Anterior cingulate cortex (tissue), 58 donors: ENCODE measurements around the gene SCAPER.

Source experiments
- DNase-seq, 58 donors: peaks; one replicate each; lab custom pipeline; 2025; lab: John Stamatoyannopoulos, UW

SCAPER gene, protein sequence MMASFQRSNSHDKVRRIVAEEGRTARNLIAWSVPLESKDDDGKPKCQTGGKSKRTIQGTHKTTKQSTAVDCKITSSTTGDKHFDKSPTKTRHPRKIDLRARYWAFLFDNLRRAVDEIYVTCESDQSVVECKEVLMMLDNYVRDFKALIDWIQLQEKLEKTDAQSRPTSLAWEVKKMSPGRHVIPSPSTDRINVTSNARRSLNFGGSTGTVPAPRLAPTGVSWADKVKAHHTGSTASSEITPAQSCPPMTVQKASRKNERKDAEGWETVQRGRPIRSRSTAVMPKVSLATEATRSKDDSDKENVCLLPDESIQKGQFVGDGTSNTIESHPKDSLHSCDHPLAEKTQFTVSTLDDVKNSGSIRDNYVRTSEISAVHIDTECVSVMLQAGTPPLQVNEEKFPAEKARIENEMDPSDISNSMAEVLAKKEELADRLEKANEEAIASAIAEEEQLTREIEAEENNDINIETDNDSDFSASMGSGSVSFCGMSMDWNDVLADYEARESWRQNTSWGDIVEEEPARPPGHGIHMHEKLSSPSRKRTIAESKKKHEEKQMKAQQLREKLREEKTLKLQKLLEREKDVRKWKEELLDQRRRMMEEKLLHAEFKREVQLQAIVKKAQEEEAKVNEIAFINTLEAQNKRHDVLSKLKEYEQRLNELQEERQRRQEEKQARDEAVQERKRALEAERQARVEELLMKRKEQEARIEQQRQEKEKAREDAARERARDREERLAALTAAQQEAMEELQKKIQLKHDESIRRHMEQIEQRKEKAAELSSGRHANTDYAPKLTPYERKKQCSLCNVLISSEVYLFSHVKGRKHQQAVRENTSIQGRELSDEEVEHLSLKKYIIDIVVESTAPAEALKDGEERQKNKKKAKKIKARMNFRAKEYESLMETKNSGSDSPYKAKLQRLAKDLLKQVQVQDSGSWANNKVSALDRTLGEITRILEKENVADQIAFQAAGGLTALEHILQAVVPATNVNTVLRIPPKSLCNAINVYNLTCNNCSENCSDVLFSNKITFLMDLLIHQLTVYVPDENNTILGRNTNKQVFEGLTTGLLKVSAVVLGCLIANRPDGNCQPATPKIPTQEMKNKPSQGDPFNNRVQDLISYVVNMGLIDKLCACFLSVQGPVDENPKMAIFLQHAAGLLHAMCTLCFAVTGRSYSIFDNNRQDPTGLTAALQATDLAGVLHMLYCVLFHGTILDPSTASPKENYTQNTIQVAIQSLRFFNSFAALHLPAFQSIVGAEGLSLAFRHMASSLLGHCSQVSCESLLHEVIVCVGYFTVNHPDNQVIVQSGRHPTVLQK (N-terminal part only)

DNA sequence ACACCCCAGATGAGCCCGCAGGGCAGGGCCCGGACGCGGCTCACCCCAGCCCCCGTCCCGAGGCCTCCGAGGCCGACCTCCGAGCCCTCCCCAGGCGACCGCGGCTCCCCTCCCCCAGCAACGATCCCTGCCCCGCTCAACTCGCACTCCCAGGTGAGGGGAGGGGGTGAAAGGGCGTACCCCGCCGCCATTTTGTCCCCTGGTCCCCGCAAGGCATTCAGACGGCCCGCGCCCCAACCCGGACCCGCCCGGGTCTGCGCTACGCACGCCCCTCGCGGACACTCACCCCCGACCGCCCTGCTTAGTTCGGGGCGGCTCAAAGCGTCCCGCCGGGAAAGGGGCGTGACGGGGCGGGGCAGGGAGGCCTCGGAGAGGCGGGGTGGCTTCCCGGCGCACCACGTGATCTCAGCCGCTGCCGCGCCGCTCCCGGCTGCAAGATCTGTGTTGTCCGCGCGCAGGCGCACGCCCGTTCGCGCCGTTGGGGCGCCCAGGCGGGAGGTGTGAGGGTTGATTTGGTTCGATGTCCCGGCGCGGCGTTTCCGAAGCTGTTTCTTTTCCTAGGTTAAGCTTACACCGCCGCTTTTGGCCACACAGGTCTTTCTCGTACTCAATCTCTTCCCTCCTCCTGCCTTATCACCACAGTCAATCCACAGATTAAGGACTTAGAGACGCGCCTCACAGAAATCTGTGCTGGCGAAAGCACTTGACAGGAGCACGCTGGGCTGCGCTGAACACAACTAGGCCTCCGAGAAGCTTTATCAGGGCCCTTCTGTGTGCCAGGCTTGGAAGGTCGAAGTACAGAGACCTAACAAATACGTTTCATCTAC is at the start of gene SCAPER:
SCAPER (minus strand) TSS at position 328 of the 827 bp plus-strand sequence. CDS start 21,523 bp downstream, outside the sequence.
- DNase-seq: peak; percentile 49 to 95 (median 88)

DNA sequence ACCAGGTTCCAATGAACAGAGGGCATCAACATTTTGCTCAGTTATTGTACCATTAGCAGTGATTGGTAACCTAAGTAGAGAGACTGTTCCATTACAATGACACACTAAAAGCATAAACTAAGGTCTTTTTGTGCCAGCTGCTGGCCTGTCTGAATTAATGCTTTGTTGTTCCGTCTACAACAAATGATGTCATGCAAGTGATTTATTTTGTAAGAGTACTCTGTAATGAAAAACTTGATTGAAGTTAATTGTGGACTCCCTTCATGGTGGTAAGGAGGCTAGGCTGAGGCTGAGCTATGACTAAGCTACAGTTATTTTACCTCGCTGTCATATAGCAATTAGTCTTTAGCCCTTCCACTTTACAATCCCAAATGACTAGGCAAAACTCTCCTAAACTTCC is 49.6 kb upstream of the SCAPER start:
- DNase-seq: peak in 6 of 58 donors; percentile 11 to 63 (median 22)

DNA sequence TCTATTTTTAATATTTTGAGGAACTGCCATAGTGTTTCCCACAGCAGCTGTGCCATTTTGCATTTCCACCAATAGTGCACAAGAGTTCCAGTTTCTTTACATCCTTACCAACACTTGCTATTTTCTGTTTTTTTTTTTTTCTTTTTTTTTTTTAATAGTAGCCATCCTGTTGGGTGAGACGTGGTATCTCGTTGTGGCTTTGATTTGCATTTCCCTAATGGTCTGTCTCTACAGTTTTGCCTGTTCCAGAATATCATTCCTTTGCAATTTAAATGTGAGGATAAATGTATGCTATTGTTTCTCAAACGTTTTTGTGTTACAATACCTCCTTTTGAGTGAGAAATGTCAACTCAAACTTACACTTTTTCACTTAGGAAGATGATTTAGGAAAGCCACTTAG is 48.8 kb upstream of the SCAPER start:
- DNase-seq: no peak

DNA sequence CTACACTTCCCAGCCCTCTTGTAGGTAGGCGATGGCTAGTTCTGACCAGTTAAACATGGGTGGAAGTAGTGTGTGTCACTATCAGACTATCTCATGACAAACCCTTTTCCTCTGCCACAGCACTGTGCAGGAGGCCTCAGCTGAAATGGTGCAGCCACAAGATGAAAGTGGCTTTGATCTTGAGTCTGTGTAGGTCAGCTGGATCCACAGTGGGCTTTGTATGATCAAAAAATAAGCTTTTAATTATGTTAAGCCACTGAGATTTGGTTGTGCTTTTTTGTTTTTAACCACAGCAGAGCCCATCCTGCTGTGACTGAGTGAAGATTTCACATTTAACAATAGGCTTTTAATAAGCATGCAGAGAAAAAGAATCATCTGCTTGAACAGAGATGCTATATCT is 46.1 kb upstream of the SCAPER start:
- DNase-seq: peak in 2 of 58 donors; percentile 10 to 11

DNA sequence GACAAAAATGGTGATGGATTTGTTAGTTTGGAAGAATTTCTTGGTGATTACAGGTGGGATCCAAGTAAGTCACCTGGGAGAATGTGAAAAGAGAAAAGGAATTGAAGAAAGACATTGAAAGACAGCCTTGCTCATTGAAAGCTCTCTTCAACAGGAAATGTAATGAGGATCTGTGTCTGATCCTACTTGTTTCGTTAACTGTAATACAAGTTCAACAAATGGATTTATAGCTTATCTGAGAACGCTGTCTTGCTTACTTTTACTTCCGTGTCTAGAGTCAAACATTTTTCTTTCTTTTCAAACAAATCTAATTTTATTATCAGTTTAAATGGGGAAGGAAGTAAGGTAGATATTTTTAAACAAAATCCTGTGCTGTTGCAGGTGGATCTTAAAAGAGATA is 42.3 kb upstream of the SCAPER start:
- DNase-seq: no peak

DNA sequence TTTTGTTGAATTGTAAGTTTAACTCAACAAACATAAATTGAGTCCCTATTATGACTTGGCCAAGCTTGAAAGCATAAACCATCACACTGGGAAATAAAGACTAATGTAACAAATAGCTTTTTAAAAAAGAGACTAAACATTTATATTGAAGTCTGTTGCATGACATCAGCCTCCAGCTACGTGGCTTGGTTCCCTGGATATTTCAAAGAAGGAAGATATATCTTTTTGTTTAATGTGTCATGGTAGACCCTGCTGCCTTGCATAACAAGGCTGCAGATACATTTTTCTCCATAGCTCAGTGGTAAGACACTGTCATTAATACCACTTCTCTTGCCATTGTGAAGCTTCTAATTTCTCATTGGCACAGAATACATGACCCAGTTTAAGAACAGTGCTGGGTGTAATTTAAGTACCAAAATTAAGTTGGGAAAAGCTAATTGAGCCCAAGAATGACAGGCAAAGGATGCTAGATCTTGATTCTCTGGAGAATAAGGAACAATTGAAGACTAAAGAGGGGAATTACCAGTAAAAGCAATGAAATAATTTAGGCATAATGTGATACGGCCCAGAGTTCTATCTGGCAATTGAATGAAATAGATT is 40.5 kb upstream of the SCAPER start:
- DNase-seq: no peak

DNA sequence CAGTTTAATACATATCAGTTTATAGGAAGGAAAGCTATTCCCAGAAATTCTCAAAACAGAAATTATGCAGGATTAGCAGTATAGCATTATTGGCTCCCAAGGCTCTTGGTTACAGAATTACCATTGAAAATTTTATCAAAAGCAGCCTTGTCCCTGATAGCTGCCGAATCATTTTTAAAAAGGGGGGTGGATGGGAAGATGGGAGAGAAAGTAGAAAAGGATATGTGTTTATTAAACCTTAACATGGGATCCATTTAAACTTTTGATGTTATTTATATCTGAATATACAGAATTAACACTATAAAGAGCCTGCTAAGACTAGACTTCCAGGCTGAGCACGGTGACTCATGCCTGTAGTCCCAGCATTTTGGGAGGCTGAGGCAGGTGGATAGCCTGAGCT is 37.2 kb upstream of the SCAPER start:
- DNase-seq: no peak

DNA sequence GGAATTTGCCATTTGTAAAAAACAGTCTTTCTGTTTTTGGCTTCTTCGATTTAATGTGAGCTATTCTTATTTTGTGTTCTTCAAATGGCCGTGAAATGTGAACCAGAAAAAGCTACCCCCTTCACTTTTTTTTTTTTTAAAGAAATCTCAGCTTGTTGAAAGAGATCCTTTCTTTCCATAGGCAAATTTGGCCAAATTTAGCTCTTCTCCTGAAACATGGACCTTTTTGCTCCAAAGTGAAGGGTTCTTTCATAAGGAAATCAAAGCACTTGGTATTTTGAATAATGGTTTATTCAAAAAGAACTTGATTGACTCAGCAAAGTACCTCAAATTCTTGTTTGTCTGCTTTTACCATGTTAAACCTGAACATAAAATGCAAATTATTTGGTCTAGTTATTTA is 36.5 kb upstream of the SCAPER start:
- peak in 1 of 58 donors; percentile 16 for DNase-seq

DNA sequence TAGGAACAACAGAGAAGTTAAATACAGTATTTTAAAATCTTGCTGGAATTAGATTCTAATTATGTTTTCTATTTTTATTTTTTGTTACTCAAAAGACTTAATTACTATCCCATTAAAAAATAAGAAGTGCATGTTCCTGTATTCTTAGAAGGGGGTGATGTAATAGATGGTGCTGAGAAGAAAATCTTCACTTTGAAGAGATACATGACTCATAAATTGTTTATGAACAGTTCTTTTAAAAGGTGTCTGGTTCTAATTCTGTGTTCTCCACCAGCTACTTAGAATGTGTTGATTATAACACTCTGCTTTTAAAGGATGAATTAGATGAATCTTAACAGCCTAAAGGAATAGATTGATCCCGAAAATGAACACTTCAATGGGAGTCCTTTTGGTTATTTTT is 34.6 kb upstream of the SCAPER start:
- DNase-seq: no peak

DNA sequence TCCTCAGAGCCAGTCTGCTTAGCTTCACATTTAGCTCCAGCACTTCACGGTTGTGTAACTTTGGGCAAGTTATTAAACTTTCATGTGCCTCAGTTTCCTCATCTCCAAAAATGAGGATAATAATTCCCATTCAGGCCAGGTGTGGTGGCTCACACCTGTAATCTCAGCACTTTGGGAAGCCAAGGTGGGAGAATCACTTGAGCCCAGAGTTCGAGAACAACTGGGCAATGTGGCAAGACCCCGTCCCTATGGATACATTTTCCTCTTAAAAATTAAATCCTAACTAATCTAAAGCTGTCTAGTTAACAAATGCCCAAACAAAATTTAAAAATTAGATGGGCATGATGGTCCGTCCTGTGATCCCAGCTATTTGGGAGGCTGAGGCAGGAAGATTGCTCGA is 33.6 kb upstream of the SCAPER start:
- no peak for DNase-seq

DNA sequence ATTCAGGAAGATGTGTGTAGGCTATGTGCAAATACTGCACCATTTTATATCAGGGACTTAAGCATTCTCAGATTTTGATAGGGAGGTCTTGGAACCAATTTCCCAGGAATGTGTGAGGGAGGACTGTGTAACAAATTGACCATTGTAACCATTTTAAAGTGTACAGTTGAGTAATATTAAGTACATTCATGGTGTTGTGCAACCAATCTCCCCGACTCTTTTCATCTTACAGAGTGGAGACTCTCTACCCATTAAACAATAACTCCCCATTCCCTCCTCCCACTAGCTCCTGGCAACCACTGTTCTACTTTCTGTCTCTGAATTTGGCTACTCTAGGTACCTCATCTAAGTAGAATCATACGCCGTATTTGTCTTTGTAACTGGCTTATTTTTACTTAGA is 31.5 kb upstream of the SCAPER start:
- no peak for DNase-seq

DNA sequence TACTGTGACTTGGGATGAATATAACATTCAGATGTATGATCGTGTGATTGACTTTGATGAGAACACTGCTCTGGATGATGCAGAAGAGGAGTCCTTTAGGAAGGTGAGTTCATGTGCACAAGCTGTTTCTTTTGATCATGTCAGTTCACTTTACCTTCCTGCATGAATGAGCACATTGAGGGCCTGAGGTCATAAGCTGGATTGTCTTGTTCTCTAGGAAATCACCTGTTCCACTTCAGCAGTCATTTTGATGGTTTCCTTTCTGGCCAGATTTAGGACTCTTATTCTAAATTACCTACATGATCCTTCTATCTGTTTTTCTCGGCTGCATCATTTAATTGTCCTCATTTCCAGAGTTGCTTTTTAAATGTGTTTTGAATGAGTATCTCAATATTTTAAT is 30.5 kb upstream of the SCAPER start:
- no peak for DNase-seq

DNA sequence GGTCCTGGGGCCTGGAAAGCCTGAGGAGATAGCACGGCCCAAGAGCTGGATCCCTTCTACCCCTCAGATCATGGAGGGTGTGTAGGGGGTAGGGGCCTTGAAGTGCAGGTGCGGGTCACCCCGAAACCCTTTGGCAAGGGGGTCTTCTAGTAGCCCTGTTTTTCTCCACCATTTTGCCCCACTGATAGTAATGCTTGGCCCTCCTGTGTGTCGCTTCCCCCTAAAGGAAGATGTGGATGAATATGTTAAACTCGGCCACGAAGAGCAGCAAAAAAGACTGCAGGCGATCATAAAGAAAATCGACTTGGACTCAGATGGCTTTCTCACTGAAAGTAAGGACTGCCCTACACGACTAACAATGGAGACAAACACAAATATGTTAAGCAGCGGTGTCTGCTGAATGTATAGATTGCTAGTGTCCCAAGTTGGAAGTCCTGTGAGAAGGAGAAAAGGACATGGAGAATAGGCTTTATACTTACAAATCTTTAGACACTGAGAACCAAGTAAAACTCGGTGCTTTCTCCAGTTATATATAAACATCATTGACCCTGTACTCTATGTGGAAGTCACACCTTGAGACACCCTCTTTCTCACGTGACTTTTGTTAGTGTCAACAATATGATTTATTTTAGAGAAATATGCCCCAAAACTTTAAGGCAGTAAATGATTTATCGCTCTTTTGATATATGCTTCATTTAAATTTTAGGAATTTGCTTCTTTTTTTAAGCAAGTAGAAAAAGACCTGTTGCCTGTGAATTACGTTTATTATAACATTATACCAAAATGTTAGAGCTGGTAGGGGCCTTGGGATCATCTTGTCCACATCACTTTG is 27.2 kb upstream of the SCAPER start:
- no peak for DNase-seq

DNA sequence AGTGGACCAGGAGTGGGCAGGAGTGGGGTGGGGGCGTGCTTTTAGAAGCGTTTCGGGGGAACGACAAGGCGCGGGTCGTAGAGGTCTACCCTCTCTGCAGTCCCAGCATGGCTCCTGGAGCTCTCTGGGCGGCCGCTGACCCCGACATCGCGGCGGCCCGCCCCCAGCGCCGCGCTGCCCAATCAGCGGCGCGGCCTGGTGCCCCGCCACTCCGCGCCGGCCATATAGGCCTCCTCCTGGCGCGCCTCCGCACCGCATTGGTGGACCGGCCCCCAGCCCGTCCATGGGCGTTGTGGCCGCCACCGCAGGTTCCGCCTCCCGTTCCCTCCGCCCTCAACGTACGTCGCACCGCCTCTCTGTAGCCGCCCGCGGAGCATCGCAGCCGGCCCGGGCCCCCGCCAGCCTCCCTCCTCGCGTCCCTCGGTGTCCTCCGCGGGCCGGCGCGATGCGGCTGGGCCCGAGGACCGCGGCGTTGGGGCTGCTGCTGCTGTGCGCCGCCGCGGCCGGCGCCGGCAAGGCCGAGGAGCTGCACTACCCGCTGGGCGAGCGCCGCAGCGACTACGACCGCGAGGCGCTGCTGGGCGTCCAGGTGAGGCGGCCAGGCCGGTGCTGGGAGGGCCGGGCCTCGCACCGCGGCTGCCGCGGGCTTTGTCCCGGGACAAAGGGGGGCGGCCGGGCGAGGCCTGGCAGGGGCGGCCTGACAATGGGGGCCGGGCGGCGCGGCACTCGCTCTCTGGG is 26.4 kb upstream of the SCAPER start, which contains the start of gene RCN2:
RCN2 (plus strand) TSS at position 353 of the 738 bp plus-strand sequence; CDS start at position 446, 93 bp downstream.
- peak; percentile 48 to 96 (median 91) for DNase-seq

DNA sequence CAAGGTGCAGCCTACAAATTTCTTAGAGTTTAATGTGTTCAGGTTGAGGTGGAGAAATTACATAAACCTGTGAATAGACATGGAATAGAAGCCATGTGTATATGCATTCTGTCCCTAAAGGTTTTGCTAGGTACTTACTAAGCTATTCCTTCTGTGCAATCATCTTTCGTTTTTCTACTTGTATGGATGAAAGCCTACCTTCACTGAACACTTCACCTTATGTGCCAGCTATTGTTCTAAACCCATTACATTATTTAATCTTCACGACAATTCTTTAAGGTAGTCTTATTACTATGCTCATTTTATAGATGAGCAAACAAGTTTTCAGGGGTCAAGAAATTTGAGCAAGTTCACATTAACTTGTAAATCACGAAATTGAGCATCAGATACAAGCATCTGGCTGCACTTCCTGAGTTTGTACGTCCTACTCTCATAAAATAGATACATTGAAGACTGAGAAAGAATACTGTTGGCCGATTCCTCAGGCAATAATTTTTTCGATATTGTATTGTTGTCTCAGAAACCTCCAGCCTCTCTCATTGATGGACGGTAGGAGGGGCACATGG is 25.8 kb upstream of the SCAPER start:
- no peak for DNase-seq

DNA sequence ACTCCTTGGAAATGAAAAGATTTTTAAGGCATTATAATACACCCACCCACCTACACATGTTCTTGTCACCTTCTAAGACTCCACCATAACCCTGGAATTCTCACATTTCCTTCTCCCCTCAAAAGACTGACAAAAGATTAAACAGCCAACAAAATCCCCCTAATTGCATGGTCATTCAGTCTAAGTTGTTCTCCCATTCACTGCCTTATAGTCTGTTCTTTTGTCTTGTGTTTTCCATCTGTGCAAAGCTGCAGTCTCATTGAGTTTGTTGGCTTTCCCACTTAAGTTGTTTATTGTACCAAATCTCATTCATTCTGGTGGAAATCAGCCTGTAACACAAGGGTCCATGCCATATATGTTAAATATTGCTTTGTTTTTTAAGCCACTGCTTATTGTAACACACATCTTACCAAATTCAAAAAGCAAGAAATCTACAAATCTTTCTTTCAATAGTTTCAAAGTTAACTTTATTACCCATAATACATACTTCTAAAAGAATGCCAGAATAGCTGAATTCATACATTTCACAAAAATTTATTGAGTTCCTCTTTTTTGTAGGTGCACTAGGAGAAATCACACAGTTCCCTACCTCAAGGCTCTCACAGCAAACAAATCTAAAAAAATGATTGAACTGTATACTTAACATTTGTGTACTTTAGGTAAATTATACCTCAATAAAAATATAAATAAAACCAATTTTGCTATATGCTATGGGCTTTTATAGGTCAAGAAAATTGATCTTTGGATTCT is 24.0 kb upstream of the SCAPER start:
- no peak for DNase-seq
